GM12892 (cell line): ENCODE measurements around the gene ANXA11.

ENCODE experiments used
- POLR2A ChIP-seq: IDR thresholded peaks from 2 replicates; pipeline ENCODE4 v1.6.1; 2011; ENCODE audit warnings: low read depth, low read length, control low read depth
- POLR2AphosphoS5 ChIP-seq: IDR thresholded peaks from 2 replicates; pipeline ENCODE4 v1.6.1; 2011; ENCODE audit warnings: low read depth, low read length, control low read depth
- TAF1 ChIP-seq: IDR thresholded peaks from 2 replicates; pipeline ENCODE4 v1.6.1; 2011; ENCODE audit warnings: low read depth, mild to moderate bottlenecking, control low read depth, low read length, borderline replicate concordance

- TF ChIP-seq POLR2A (no peak), TAF1 (no peak), POLR2AphosphoS5 (no peak)
Measured at GRCh38 chr10:80156216-80156615, 49.1 kb downstream of the ANXA11 start.
